Measurements from ENCODE around the gene MCF2L. TPM values are rescaled to one million over a fixed set of nuclear protein-coding genes. Genes with fewer than 3 reads are reported as not detected.

MCF2L gene
- total RNA-seq, 1 donor from 2014 or later, result 69.7 TPM

DNA sequence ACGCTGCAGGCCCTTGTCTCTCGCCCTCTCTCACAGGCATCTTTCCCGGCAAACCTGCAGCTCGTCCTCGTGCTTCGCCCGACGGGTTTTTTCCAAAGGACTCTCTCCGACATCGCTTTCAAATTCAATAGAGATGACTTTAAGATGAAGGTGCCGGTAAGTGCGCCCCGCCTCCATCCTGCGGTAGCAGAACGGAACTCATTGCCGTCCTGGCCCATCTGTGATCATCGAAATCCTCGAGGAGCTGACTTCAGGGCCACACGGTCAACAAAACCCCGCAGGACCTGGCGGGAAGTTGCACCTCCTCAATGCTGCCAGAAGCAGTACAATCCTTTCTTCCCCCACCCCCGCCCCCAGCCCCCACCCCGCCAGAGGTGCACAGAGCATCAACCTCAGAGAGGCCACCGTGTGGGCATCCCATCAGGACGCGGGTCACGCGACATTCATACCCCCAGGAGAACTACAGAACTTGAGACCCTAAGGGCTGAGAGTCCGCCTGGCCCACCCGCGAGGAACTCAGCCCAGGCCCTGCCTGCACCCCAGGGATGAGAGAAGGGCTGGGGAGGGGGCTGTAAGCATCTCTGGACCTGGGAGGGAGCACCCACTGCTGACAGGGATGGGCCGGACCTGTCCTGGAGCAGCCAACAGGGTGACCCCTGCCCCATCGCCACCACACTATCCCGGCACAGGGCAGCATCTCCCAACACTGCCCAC, 91.7 kb downstream of the MCF2L start:
- H3K4me3 ChIP-seq, result no peak overlapping the region
- no peaks in the 10 kb centered on the region for H3K27me3 ChIP-seq
- peak; percentile 61 for DNase-seq

DNA sequence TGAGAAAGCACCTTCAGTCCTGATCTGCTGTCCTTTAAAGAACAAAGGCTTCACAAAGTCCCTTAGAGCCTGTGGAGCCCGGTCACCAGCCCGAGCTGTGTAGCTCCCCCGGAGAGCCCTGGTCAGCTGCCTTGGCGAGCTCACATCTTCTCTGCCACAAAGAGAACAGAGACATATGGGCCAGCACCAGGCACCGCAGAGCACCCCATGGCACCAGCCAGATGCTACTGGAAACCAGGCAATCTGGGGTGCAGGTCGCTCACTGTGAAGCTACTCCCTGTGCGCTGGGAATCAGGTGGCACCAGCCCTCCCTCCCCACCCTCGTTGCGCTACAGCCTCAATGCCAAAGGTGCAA, 92.2 kb downstream of the MCF2L start:
- DNase-seq (peak; percentile 54), ATAC-seq (no peak)
- TF ChIP-seq, protein P1, sequence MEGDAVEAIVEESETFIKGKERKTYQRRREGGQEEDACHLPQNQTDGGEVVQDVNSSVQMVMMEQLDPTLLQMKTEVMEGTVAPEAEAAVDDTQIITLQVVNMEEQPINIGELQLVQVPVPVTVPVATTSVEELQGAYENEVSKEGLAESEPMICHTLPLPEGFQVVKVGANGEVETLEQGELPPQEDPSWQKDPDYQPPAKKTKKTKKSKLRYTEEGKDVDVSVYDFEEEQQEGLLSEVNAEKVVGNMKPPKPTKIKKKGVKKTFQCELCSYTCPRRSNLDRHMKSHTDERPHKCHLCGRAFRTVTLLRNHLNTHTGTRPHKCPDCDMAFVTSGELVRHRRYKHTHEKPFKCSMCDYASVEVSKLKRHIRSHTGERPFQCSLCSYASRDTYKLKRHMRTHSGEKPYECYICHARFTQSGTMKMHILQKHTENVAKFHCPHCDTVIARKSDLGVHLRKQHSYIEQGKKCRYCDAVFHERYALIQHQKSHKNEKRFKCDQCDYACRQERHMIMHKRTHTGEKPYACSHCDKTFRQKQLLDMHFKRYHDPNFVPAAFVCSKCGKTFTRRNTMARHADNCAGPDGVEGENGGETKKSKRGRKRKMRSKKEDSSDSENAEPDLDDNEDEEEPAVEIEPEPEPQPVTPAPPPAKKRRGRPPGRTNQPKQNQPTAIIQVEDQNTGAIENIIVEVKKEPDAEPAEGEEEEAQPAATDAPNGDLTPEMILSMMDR (IDR thresholded peaks at IDR 0.05), result no peak
- Histone ChIP-seq H3K27me3 (no peaks in the 10 kb centered on the region), H3K4me3 (no peak overlapping the region), H3K36me3 (no peaks in the 10 kb centered on the region), H3K9me3 (no peaks in the 10 kb centered on the region), H3K27ac (no peak overlapping the region), H3K4me1 (no peaks in the 10 kb centered on the region)
- intact Hi-C loops (cut with DNase I), result no loop called here

More for the DNA sequence above, 91.7 kb downstream of the MCF2L start:
- no peak overlapping the region for H3K27ac ChIP-seq
- no peak for ATAC-seq
- no peaks in the 10 kb centered on the region for H3K36me3 ChIP-seq
- TF ChIP-seq, protein P1 (IDR thresholded peaks at IDR 0.05), result no peak
- no peaks in the 10 kb centered on the region for H3K4me1 ChIP-seq
- intact Hi-C loops (cut with DNase I), result no loop called here
- H3K9me3 ChIP-seq, result no peaks in the 10 kb centered on the region

DNA sequence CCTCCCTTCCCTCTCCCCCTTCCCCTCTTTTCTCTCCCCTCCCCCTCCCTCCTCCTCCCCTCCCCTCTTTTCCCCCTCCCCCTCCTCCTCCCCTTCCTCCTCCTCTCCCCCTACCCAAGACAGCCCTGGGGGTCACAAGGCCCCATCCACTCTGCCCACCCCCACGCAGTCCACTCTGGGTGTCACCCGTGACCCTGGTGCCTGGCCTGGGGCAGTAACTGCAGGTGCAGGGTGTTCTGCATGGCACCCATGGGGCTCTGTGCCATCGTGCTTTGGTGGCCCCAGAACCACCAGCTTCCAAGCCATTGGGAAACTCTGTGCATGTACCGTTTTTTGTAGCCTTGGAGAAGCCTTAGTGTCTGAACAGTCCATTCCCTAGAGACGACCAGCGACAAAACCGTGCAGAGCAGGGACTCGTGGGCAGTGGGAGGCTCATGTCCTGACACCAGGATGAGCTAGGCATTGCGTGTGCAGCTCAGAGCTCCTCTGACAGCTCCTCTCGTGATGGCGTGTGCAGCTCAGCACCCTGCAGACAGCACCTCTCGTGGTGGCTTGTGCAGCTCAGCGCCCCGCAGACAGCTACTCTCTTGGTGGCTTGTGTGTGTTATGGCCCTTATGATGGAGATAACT, 92.9 kb downstream of the MCF2L start:
- no peaks in the 10 kb centered on the region for H3K27me3 ChIP-seq
- intact Hi-C loops (cut with DNase I), result no loop called here
- H3K4me3 ChIP-seq, result no peak overlapping the region
- H3K36me3 ChIP-seq, result no peaks in the 10 kb centered on the region
- no peaks in the 10 kb centered on the region for H3K4me1 ChIP-seq
- no peak overlapping the region for H3K27ac ChIP-seq
- H3K9me3 ChIP-seq, result no peaks in the 10 kb centered on the region
- no peak for ATAC-seq
- TF ChIP-seq, protein P1 (IDR thresholded peaks at IDR 0.05), result no peak
- peak; percentile 29 for DNase-seq

DNA sequence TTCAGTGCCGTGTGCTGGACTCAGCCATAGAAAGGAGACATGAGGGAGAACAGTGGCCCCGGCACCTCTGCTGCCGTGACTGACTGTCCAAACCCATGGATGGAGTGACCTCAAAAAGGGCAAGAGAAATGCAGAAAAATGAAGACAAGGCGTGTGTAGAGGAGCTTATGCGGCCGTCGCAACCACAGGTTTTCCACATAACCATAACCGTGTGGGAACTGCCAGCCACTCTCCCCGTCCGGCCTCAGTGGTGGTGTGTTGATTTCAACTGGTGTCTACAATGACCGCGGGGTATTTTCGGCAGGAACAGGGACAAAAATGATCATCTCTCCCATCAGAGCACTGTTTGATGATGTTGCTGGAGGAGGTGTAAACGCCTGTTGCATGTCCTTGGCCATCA, 93.7 kb downstream of the MCF2L start:
- ATAC-seq (no peak), DNase-seq (peak; percentile 42)
- intact Hi-C loops (cut with DNase I), result no loop called here

DNA sequence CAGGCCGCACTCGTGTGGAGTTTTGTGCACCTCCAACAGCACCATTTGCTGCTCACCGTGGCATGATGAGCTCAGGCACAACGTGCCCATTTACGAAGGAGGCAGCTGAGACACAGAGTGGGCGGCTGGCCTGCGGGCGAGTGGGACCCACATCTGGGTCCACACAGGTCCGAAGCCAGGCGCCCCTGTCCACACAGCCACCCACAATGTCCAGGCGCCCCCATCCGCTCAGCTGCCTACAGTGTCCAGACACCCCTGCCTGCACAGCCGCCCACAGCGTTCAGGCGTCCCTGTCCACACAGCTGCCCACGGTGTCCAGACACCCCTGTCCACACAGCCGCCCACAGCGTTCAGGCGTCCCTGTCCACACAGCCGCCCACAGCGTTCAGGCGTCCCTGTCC, 94.1 kb downstream of the MCF2L start:
- H3K27ac ChIP-seq, result no peak overlapping the region
- TF ChIP-seq, protein P1 (IDR thresholded peaks at IDR 0.05), result no peak
- no peak for ATAC-seq
- no peaks in the 10 kb centered on the region for H3K27me3 ChIP-seq
- no peaks in the 10 kb centered on the region for H3K9me3 ChIP-seq
- no peak overlapping the region for H3K4me3 ChIP-seq
- intact Hi-C loops (cut with DNase I), result no loop called here
- H3K4me1 ChIP-seq, result no peaks in the 10 kb centered on the region
- DNase-seq, result no peak
- H3K36me3 ChIP-seq, result no peaks in the 10 kb centered on the region

More for the DNA sequence above, 93.7 kb downstream of the MCF2L start:
- Histone ChIP-seq H3K4me1 (no peaks in the 10 kb centered on the region), H3K36me3 (no peaks in the 10 kb centered on the region), H3K27me3 (no peaks in the 10 kb centered on the region), H3K27ac (no peak overlapping the region), H3K4me3 (no peak overlapping the region), H3K9me3 (no peaks in the 10 kb centered on the region)
- TF ChIP-seq, protein P1 (IDR thresholded peaks at IDR 0.05), result no peak
